ENCODE data around the gene SERPINE1. TPM values are rescaled to one million over a fixed set of nuclear protein-coding genes. Genes with fewer than 3 reads are reported as not detected.
A peak's percentile ranks its signal among the peaks of the same experiment; 100 is the strongest.

SERPINE1 gene
- total and polyA plus RNA-seq, 2 of the 13 experiments (the other 11 are each of a cell fraction or from before 2014, with no cell fraction given): 21.2 to 1,576 TPM

DNA sequence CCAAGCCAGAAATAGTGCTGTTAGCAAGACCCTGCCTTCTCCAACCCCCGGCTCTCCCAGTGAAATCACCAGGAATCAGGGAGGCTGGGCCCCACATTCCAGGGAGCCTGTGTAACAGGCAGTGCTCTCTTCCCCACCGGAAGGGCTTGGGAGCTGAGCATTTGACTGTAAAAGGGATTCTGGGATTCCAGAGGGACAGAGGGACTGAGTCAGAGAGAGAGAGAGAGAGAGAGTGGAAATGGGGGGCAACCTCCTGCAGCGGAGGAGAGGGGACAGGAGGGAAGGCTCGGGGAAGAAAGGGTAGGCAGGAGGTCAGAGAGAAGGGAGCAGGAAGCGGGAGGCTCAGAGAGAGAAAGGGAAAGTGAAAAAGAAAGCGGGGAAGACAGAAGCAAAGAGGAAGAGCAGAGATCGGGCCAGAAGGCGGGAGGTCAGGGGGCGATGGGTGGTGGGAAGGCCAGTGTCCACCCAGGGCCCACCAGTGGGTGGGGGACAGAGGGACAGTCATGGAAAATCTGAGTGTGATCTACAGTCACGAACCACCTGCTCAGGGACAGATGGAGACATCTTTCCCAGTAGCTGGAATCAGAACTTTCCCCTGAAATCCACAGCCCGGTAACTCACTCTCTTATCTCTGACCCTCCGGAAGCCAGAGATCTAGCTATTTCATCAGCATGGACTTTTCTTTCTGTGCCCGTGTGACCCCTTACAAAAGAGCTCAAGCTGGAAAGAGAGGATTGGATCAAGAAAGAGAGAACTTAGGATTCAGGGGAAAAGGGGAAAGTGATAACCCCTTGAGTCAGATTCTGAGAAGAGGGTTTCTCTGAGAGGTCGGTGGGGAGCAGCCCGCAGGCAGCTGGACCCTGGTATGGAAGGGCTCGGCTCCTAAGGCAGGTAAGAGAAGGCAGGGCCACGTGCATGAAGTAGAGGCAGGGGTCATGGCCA is 4.6 kb upstream of the SERPINE1 start (continued):
- no peak for TF ChIP-seq ZNF572 (CRISPR knock-in tag; IDR thresholded peaks at IDR 0.05)
- TF ChIP-seq, protein P1, sequence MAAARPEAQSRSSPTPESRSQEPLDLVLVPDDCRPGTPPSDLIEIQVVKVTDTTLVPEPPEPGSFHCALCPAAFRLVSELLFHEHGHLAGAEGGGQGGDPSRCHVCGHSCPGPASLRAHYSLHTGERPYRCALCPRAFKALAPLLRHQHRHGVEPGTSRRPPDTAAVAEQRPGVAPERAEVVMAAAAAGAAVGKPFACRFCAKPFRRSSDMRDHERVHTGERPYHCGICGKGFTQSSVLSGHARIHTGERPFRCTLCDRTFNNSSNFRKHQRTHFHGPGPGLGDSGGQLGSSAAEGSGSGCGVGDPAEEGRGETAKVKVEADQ (CRISPR knock-in tag; IDR thresholded peaks at IDR 0.05; ENCODE audit: borderline replicate concordance): no peak
- TF ChIP-seq, protein P2, sequence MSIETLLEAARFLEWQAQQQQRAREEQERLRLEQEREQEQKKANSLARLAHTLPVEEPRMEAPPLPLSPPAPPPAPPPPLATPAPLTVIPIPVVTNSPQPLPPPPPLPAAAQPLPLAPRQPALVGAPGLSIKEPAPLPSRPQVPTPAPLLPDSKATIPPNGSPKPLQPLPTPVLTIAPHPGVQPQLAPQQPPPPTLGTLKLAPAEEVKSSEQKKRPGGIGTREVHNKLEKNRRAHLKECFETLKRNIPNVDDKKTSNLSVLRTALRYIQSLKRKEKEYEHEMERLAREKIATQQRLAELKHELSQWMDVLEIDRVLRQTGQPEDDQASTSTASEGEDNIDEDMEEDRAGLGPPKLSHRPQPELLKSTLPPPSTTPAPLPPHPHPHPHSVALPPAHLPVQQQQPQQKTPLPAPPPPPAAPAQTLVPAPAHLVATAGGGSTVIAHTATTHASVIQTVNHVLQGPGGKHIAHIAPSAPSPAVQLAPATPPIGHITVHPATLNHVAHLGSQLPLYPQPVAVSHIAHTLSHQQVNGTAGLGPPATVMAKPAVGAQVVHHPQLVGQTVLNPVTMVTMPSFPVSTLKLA (IDR thresholded peaks at IDR 0.05): no peak
- TF ChIP-seq, protein P3, sequence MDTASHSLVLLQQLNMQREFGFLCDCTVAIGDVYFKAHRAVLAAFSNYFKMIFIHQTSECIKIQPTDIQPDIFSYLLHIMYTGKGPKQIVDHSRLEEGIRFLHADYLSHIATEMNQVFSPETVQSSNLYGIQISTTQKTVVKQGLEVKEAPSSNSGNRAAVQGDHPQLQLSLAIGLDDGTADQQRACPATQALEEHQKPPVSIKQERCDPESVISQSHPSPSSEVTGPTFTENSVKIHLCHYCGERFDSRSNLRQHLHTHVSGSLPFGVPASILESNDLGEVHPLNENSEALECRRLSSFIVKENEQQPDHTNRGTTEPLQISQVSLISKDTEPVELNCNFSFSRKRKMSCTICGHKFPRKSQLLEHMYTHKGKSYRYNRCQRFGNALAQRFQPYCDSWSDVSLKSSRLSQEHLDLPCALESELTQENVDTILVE (CRISPR knock-in tag; IDR thresholded peaks at IDR 0.05): no peak
- peak; percentile 63 for TF ChIP-seq SP5 (CRISPR knock-in tag; IDR thresholded peaks at IDR 0.05; ENCODE audit: borderline replicate concordance, low read depth)
- TF ChIP-seq DMAP1 (CRISPR knock-in tag; IDR thresholded peaks at IDR 0.05): no peak; the same call in 1 of the 2 replicates
- TF ChIP-seq KDM3A (CRISPR knock-in tag; IDR thresholded peaks at IDR 0.05; ENCODE audit: low read depth): no peak
- TF ChIP-seq ZKSCAN1 (IDR thresholded peaks at IDR 0.05; ENCODE audit: low read length): no peak
- no peak for TF ChIP-seq ZSCAN29 (CRISPR knock-in tag; conservative IDR thresholded peaks at IDR 0.05)
- TF ChIP-seq ARNTL (CRISPR knock-in tag; IDR thresholded peaks at IDR 0.05): 0 out of 2 replicates have a peak, but pooled peaks have one; percentile 58
- 0 out of 2 replicates have a peak, but pooled peaks have one; percentile 59 for TF ChIP-seq HMG20B (CRISPR knock-in tag; conservative IDR thresholded peaks at IDR 0.05)
- TF ChIP-seq ZNF263 (CRISPR knock-in tag; IDR thresholded peaks at IDR 0.05): peak; percentile 79
- TF ChIP-seq CENPT (CRISPR knock-in tag; IDR thresholded peaks at IDR 0.05; ENCODE audit: low read depth): no peak
- TF ChIP-seq, protein P4, sequence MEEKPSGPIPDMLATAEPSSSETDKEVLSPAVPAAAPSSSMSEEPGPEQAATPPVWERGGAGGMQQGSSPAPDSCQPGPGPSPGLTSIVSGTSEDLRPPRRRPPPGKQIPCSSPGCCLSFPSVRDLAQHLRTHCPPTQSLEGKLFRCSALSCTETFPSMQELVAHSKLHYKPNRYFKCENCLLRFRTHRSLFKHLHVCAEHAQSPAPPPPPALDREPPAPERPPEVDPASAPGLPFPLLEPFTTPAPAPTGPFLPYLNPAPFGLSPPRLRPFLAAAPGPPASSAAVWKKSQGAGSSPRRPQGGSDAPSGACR (CRISPR knock-in tag; IDR thresholded peaks at IDR 0.05): no peak
- TF ChIP-seq NONO (IDR thresholded peaks at IDR 0.05): no peak
- TF ChIP-seq NONO (CRISPR knock-in tag; conservative IDR thresholded peaks at IDR 0.05): no peak
- TF ChIP-seq SMAD1 (CRISPR knock-in tag; IDR thresholded peaks at IDR 0.05; ENCODE audit: borderline replicate concordance, low read depth): no peak
- no peak for TF ChIP-seq MLLT10 (CRISPR knock-in tag; IDR thresholded peaks at IDR 0.05)
- TF ChIP-seq ZNF761 (CRISPR knock-in tag; conservative IDR thresholded peaks at IDR 0.05): 0 out of 2 replicates have a peak, but pooled peaks have one; percentile 36
- TF ChIP-seq, protein P5, sequence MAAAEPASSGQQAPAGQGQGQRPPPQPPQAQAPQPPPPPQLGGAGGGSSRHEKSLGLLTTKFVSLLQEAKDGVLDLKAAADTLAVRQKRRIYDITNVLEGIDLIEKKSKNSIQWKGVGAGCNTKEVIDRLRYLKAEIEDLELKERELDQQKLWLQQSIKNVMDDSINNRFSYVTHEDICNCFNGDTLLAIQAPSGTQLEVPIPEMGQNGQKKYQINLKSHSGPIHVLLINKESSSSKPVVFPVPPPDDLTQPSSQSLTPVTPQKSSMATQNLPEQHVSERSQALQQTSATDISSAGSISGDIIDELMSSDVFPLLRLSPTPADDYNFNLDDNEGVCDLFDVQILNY (CRISPR knock-in tag; conservative IDR thresholded peaks at IDR 0.05): no peak
- TF ChIP-seq NR2F2 (IDR thresholded peaks at IDR 0.05; ENCODE audit: borderline replicate concordance, low read depth): peak; percentile 44; the same call in 1 of the 2 replicates
- no peak for TF ChIP-seq ZNF550 (CRISPR knock-in tag; IDR thresholded peaks at IDR 0.05; ENCODE audit: borderline replicate concordance)
- TF ChIP-seq ZFYVE20 (CRISPR knock-in tag; IDR thresholded peaks at IDR 0.05; ENCODE audit: borderline replicate concordance, low read depth): no peak
- TF ChIP-seq ZNF577 (CRISPR knock-in tag; IDR thresholded peaks at IDR 0.05; ENCODE audit: borderline replicate concordance, low read depth): no peak
- no peak for TF ChIP-seq REPIN1 (CRISPR knock-in tag; IDR thresholded peaks at IDR 0.05; ENCODE audit: borderline replicate concordance, low read depth)
- peak; percentile 52 for TF ChIP-seq HDAC1 (CRISPR knock-in tag; IDR thresholded peaks at IDR 0.05)

Data from HepG2 (cell line).